ENCODE results near the gene SMIM41.

DNA sequence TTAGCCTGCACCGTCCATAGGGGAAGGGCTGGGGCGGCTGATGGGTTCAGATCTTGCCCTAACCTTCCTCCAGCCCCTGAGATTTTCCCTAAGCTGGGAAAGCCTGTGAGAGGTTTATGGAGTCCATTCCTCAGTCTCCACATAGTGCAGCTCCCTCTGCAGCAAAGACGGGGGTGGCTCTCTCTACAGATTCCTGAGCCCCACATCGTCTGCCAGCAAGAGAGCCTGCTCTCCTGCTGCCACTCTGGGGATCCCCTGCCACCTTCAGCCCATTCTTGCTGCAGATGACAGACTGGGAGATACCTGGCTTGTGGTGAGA is 3.1 kb downstream of the SMIM41 start:
- TF ChIP-seq, protein P1, sequence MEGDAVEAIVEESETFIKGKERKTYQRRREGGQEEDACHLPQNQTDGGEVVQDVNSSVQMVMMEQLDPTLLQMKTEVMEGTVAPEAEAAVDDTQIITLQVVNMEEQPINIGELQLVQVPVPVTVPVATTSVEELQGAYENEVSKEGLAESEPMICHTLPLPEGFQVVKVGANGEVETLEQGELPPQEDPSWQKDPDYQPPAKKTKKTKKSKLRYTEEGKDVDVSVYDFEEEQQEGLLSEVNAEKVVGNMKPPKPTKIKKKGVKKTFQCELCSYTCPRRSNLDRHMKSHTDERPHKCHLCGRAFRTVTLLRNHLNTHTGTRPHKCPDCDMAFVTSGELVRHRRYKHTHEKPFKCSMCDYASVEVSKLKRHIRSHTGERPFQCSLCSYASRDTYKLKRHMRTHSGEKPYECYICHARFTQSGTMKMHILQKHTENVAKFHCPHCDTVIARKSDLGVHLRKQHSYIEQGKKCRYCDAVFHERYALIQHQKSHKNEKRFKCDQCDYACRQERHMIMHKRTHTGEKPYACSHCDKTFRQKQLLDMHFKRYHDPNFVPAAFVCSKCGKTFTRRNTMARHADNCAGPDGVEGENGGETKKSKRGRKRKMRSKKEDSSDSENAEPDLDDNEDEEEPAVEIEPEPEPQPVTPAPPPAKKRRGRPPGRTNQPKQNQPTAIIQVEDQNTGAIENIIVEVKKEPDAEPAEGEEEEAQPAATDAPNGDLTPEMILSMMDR (IDR thresholded peaks at IDR 0.05), result no peak
- TF ChIP-seq POLR2A (IDR thresholded peaks at IDR 0.05), result no peak
- TF ChIP-seq POLR2AphosphoS5 (IDR thresholded peaks at IDR 0.05), result no peak
- no peak for TF ChIP-seq EP300 (IDR thresholded peaks at IDR 0.05)

Measured in gastroesophageal sphincter (tissue), 3 donors.